Calu3 (cell line): ENCODE data around the gene MED6. TPM values are rescaled to one million over a fixed set of nuclear protein-coding genes. Genes with fewer than 3 reads are reported as not detected.
A peak's percentile ranks its signal among the peaks of the same experiment; 100 is the strongest.

Experiments
- BruUV-seq: library from RNA; stranded (reverse); fragments of 400-500 nt; replicated peaks from 2 replicates; lab custom pipeline; 2021; lab: Mats Ljungman, UMichigan
- CTCF ChIA-PET: fragments of 300-600 bp; sonication (Branson Sonifier 250); formaldehyde crosslinking; loops from one replicate; lab custom pipeline; 2022; ENCODE audit warnings: antibody characterized with exemption; lab: Charles Lee
- DNase-seq: peaks from one replicate; pipeline ENCODE4 v3.0.0; 2022
- H3K27ac Mint-ChIP-seq: one replicate; pipeline ENCODE4 v1.8.0; 2022; ENCODE audit warnings: mixed read lengths; ENCODE audit not compliant: unreplicated experiment
- H3K27me3 Mint-ChIP-seq: one replicate; pipeline ENCODE4 v1.8.0; 2022; ENCODE audit warnings: mixed read lengths; ENCODE audit not compliant: unreplicated experiment
- H3K36me3 Mint-ChIP-seq: one replicate; pipeline ENCODE4 v1.8.0; 2022; ENCODE audit warnings: mild to moderate bottlenecking, moderate library complexity, mixed read lengths; ENCODE audit not compliant: insufficient read depth, unreplicated experiment
- H3K4me1 Mint-ChIP-seq: one replicate; pipeline ENCODE4 v1.8.0; 2022; ENCODE audit warnings: mild to moderate bottlenecking, low read depth, mixed read lengths; ENCODE audit not compliant: unreplicated experiment
- H3K4me3 Mint-ChIP-seq: one replicate; pipeline ENCODE4 v1.8.0; 2022; ENCODE audit warnings: mild to moderate bottlenecking, low read depth, moderate library complexity, mixed read lengths; ENCODE audit not compliant: unreplicated experiment
- H3K9me3 Mint-ChIP-seq: one replicate; pipeline ENCODE4 v1.8.0; 2022; ENCODE audit warnings: low read depth, mixed read lengths; ENCODE audit not compliant: unreplicated experiment
- CTCF ChIP-seq: fragments of 200-600 bp; IDR thresholded peaks from one replicate; pipeline ENCODE4 v1.8.0; 2022; ENCODE audit warnings: antibody characterized with exemption; ENCODE audit not compliant: unreplicated experiment
- intact Hi-C: fragments of 100-400 bp; cut with micrococcal nuclease; formaldehyde crosslinking; loops from one replicate; pipeline ENCODE4 v1.10.0; 2022; ENCODE audit not compliant: unreplicated experiment
- total RNA-seq: library from RNA; stranded (reverse); gene quantifications from 2 replicates; pipeline ENCODE4 v1.2.3, GENCODE V29; 2022

The MED6 gene
- total RNA-seq, 1 experiment from 2014 or later = 38.3 TPM

GRCh38 chr14:70567791-70568190, 32.7 kb downstream of the MED6 start:
- CTCF ChIA-PET = interaction anchor here (0.9 to 1.2 kb wide), 2 partner anchors 209 to 481 kb away, joined by 3 to 4 read pairs; no protein-coding TSS in a partner anchor
- Mint-ChIP-seq H3K27me3 (no peaks in the 10 kb centered on the region), H3K4me1 (no peaks in the 10 kb centered on the region), H3K27ac (no peak overlapping the region), H3K9me3 (no peaks in the 10 kb centered on the region), H3K4me3 (no peak overlapping the region), H3K36me3 (no peaks in the 10 kb centered on the region)
- TF ChIP-seq CTCF = peak; percentile 58
- peak; percentile 36 for DNase-seq
- BruUV-seq = no TSS peak
- intact Hi-C loops = loop anchor here (5.0 kb wide), 1 partner anchor 480 kb away; no protein-coding TSS in a partner anchor

GRCh38 chr14:70563869-70564268, 36.6 kb downstream of the MED6 start:
- H3K4me3 Mint-ChIP-seq = no peak overlapping the region
- no peaks in the 10 kb centered on the region for H3K4me1 Mint-ChIP-seq
- intact Hi-C loops = no loop called here
- CTCF ChIA-PET = no interaction called here
- no peak for TF ChIP-seq CTCF
- peaks cover 9% of the 10 kb centered on the region for H3K9me3 Mint-ChIP-seq
- H3K27ac Mint-ChIP-seq = no peak overlapping the region
- H3K36me3 Mint-ChIP-seq = no peaks in the 10 kb centered on the region
- no peak for DNase-seq
- no peaks in the 10 kb centered on the region for H3K27me3 Mint-ChIP-seq
- no TSS peak for BruUV-seq

- CTCF ChIA-PET = no interaction called here
- H3K9me3 Mint-ChIP-seq = peaks cover 9% of the 10 kb centered on the region
These were observed 37.0 kb downstream of the MED6 start for GRCh38 chr14:70563417-70563816.

GRCh38 chr14:70558356-70558755, 42.1 kb downstream of the MED6 start:
- Mint-ChIP-seq H3K27me3 (no peaks in the 10 kb centered on the region), H3K4me3 (no peak overlapping the region), H3K4me1 (peaks cover 8% of the 10 kb centered on the region), H3K27ac (no peak overlapping the region), H3K9me3 (peaks cover 9% of the 10 kb centered on the region), H3K36me3 (no peaks in the 10 kb centered on the region)
- CTCF ChIA-PET = no interaction called here
- no TSS peak for BruUV-seq
- intact Hi-C loops = no loop called here
- no peak for DNase-seq
- no peak for TF ChIP-seq CTCF

More at GRCh38 chr14:70563417-70563816, 37.0 kb downstream of the MED6 start:
- Mint-ChIP-seq H3K4me1 (no peaks in the 10 kb centered on the region), H3K27ac (no peak overlapping the region), H3K36me3 (no peaks in the 10 kb centered on the region), H3K27me3 (no peaks in the 10 kb centered on the region), H3K4me3 (no peak overlapping the region)
- intact Hi-C loops = no loop called here
- no peak for TF ChIP-seq CTCF
- no TSS peak for BruUV-seq
- no peak for DNase-seq
